ENCODE measurements around the gene AFF3. TPM values are rescaled to one million over a fixed set of nuclear protein-coding genes. Genes with fewer than 3 reads are reported as not detected.

Gene AFF3
- total and polyA plus RNA-seq, 2 of the 4 experiments (the other 2 are of a cell fraction) = 12.9 to 14.3 TPM

GRCh38 chr2:99638791-99639190 lies 503.6 kb downstream of the AFF3 start:
- Histone ChIP-seq H3K9ac (ENCODE audit: low read depth, low read length) (no peak overlapping the region), H4K20me1 (ENCODE audit: insufficient read depth, low read length) (no peaks in the 10 kb centered on the region; the same call in 1 of the 2 replicates), H2AK9ac (replicated peaks; ENCODE audit: low read depth, low read length, poor library complexity) (no peak overlapping the region), H4K5ac (ENCODE audit: low read depth, low read length) (no peak overlapping the region), H4K91ac (ENCODE audit: insufficient read depth, low read depth, low read length) (no peak overlapping the region), H3K4me1 (ENCODE audit: control insufficient read depth, insufficient read depth, low read length) (peaks cover 5% of the 10 kb centered on the region; the same call in 1 of the 2 replicates), H3K36me3 (ENCODE audit: control insufficient read depth, insufficient read depth, low read length) (no peaks in the 10 kb centered on the region), H3K9me1 (ENCODE audit: insufficient read depth, low read length) (peaks cover 10% of the 10 kb centered on the region; the same call in 1 of the 2 replicates), H2AFZ (replicated peaks; ENCODE audit: low read length, poor library complexity) (no peak overlapping the region), H2BK15ac (ENCODE audit: low read depth, low read length) (no peak overlapping the region), H3K27ac (ENCODE audit: insufficient read depth, low read length) (no peak overlapping the region), H3K18ac (ENCODE audit: low read depth, low read length) (no peak overlapping the region), H3K79me1 (ENCODE audit: low read depth in 1 of 2, low read length in 2 of 2) (no peaks in the 10 kb centered on the region), H3K14ac (replicated peaks; ENCODE audit: low read depth, low read length) (no peak overlapping the region), H2BK5ac (ENCODE audit: low read depth, low read length, poor library complexity, severe bottlenecking) (no peak overlapping the region), H3K9me3 (ENCODE audit: control insufficient read depth, insufficient read depth, low read length) (no peaks in the 10 kb centered on the region; the same call in 1 of the 2 replicates), H2BK20ac (ENCODE audit: low read depth, low read length) (no peak overlapping the region), H3K4me3 (ENCODE audit: insufficient read depth, low read depth, low read length) (no peak overlapping the region), H3K27me3 (ENCODE audit: control insufficient read depth, insufficient read depth, low read length) (no peaks in the 10 kb centered on the region), H3K23ac (ENCODE audit: low read depth, low read length) (no peak overlapping the region), H3K4ac (ENCODE audit: low read depth, low read length) (no peak overlapping the region), H3K4me2 (ENCODE audit: low read depth, low read length) (no peak overlapping the region), H3K56ac (ENCODE audit: extremely low read depth, insufficient read depth, low read length) (no peak overlapping the region), H2BK120ac (ENCODE audit: low read depth, low read length) (no peak overlapping the region), H4K8ac (ENCODE audit: low read depth in 2 of 2, low read length in 2 of 2) (no peak overlapping the region), H2AK5ac (ENCODE audit: low read depth, low read length) (no peak overlapping the region)
- POLR2A ChIA-PET (ENCODE audit: unreplicated experiment) = no interaction called here
- TF ChIP-seq FOS (IDR thresholded peaks at IDR 0.05; ENCODE audit: low read depth, low read length) (no peak), SMC3 (IDR thresholded peaks at IDR 0.05; ENCODE audit: low read depth, low read length) (no peak), BHLHE40 (IDR thresholded peaks at IDR 0.05; ENCODE audit: low read depth, low read length) (no peak), POLR2A (IDR thresholded peaks at IDR 0.05; ENCODE audit: low read depth, low read length) (no peak), USF2 (IDR thresholded peaks at IDR 0.05; ENCODE audit: low read depth, low read length) (no peak), RFX5 (IDR thresholded peaks at IDR 0.05; ENCODE audit: low read depth, low read length) (no peak), CHD1 (IDR thresholded peaks at IDR 0.05; ENCODE audit: low read depth, low read length) (no peak), MXI1 (IDR thresholded peaks at IDR 0.05; ENCODE audit: borderline replicate concordance, low read depth, low read length) (no peak), MAZ (IDR thresholded peaks at IDR 0.05; ENCODE audit: borderline replicate concordance, low read depth, low read length) (no peak), MAFK (IDR thresholded peaks at IDR 0.05; ENCODE audit: low read depth, low read length) (no peak), RCOR1 (IDR thresholded peaks at IDR 0.05; ENCODE audit: insufficient replicate concordance, low read length) (no peak), RAD21 (IDR thresholded peaks at IDR 0.05; ENCODE audit: low read length) (no peak), CEBPB (IDR thresholded peaks at IDR 0.05; ENCODE audit: low read depth, low read length) (no peak), NFE2L2 (IDR thresholded peaks at IDR 0.05; ENCODE audit: low read depth, low read length) (no peak)
- TF ChIP-seq, protein P1, sequence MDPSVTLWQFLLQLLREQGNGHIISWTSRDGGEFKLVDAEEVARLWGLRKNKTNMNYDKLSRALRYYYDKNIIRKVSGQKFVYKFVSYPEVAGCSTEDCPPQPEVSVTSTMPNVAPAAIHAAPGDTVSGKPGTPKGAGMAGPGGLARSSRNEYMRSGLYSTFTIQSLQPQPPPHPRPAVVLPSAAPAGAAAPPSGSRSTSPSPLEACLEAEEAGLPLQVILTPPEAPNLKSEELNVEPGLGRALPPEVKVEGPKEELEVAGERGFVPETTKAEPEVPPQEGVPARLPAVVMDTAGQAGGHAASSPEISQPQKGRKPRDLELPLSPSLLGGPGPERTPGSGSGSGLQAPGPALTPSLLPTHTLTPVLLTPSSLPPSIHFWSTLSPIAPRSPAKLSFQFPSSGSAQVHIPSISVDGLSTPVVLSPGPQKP (IDR thresholded peaks at IDR 0.05; ENCODE audit: borderline replicate concordance, low read depth, low read length) = no peak
- TF ChIP-seq, protein P2, sequence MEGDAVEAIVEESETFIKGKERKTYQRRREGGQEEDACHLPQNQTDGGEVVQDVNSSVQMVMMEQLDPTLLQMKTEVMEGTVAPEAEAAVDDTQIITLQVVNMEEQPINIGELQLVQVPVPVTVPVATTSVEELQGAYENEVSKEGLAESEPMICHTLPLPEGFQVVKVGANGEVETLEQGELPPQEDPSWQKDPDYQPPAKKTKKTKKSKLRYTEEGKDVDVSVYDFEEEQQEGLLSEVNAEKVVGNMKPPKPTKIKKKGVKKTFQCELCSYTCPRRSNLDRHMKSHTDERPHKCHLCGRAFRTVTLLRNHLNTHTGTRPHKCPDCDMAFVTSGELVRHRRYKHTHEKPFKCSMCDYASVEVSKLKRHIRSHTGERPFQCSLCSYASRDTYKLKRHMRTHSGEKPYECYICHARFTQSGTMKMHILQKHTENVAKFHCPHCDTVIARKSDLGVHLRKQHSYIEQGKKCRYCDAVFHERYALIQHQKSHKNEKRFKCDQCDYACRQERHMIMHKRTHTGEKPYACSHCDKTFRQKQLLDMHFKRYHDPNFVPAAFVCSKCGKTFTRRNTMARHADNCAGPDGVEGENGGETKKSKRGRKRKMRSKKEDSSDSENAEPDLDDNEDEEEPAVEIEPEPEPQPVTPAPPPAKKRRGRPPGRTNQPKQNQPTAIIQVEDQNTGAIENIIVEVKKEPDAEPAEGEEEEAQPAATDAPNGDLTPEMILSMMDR (conservative IDR thresholded peaks at IDR 0.05; ENCODE audit: low read depth, low read length) = no peak
- in situ Hi-C loops (cut with MboI; ENCODE audit: low sequenced_read_pairs) (no loop called here), intact Hi-C loops (cut with micrococcal nuclease) (no loop called here), dilution Hi-C loops (cut with HindIII; ENCODE audit: low sequenced_read_pairs, unreplicated experiment) (no loop called here)
- no TSS peak for BruUV-seq (replicated peaks)
- DNase-seq (no peak), ATAC-seq (ENCODE audit: low read depth) (no peak)
- WGBS, 2 experiments (ENCODE audit: extremely low coverage in 2 of 2, insufficient read length in 1 of 2) = no CpG with 5 or more reads among the region's 4 CpGs
- CTCF ChIA-PET = no interaction called here

Measured in IMR-90 (cell line).